CD4-positive, alpha-beta memory T cell (primary cell): ENCODE data around the gene FAM168A. TPM values are rescaled to one million over a fixed set of nuclear protein-coding genes. Genes with fewer than 3 reads are reported as not detected.
A peak's percentile ranks its signal among the peaks of the same experiment; 100 is the strongest.

Experiments used
- CTCF ChIA-PET: fragments of 350-600 bp; sonication (Branson Sonifier 250); formaldehyde crosslinking; loops from one replicate; lab custom pipeline; 2021; ENCODE audit warnings: inconsistent platforms; ENCODE audit not compliant: partially characterized antibody; lab: Charles Lee
- POLR2A ChIA-PET: fragments of 350-600 bp; sonication (Branson Sonifier 250); formaldehyde crosslinking; loops from one replicate; lab custom pipeline; 2021; ENCODE audit not compliant: partially characterized antibody; lab: Charles Lee
- DNase-seq, 5 donors: peaks; one replicate each; pipeline versions ENCODE4 v3.0.0 to v3.0.0-alpha.2; 2020 to 2022; ENCODE audit warnings: mixed read lengths in 1 of 5
- H3K27ac ChIP-seq: one replicate; pipeline ENCODE4 v1.7.0; 2013; ENCODE audit warnings: low read depth, low read length
- H3K27me3 ChIP-seq: 2 replicates; pipeline ENCODE4 v1.7.0; 2013; ENCODE audit warnings: mild to moderate bottlenecking, low read length, moderate library complexity; ENCODE audit not compliant: insufficient read depth
- H3K36me3 ChIP-seq: 2 replicates; pipeline ENCODE4 v1.7.0; 2013; ENCODE audit warnings: mild to moderate bottlenecking, low read length, moderate library complexity; ENCODE audit not compliant: insufficient read depth
- H3K4me1 ChIP-seq: 2 replicates; pipeline ENCODE4 v1.7.0; 2013; ENCODE audit warnings: mild to moderate bottlenecking, low read length, moderate library complexity; ENCODE audit not compliant: insufficient read depth
- H3K4me3 ChIP-seq, 2 donors: one replicate each; pipeline ENCODE4 v1.7.0; 2013; ENCODE audit warnings: low read length in 2 of 2, mild to moderate bottlenecking in 1 of 2
- H3K9me3 ChIP-seq, 2 donors: one replicate each; pipeline ENCODE4 v1.7.0; 2013; ENCODE audit warnings: low read length in 2 of 2, control low read depth in 1 of 2; ENCODE audit not compliant: control insufficient read depth in 1 of 2
- H3K27ac Mint-ChIP-seq, 7 donors: one replicate each; pipeline ENCODE4 v1.8.0; 2020 to 2021; ENCODE audit warnings: mixed read lengths in 7 of 7, mild to moderate bottlenecking in 6 of 7, inconsistent platforms in 3 of 7, moderate library complexity in 3 of 7
- H3K27me3 Mint-ChIP-seq, 2 donors: one replicate each; pipeline ENCODE4 v1.8.0; 2020 to 2021; ENCODE audit warnings: mixed read lengths in 2 of 2
- H3K36me3 Mint-ChIP-seq, 2 donors: one replicate each; pipeline ENCODE4 v1.8.0; 2020 to 2021; ENCODE audit warnings: mixed read lengths in 2 of 2, inconsistent platforms in 1 of 2, mild to moderate bottlenecking in 1 of 2
- H3K4me1 Mint-ChIP-seq, 4 donors: one replicate each; pipeline ENCODE4 v1.8.0; 2020 to 2021; ENCODE audit warnings: mixed read lengths in 4 of 4, mild to moderate bottlenecking in 1 of 4
- H3K4me3 Mint-ChIP-seq, 8 donors: one replicate each; pipeline ENCODE4 v1.8.0; 2020 to 2021; ENCODE audit warnings: mixed read lengths in 8 of 8, mild to moderate bottlenecking in 7 of 8, moderate library complexity in 6 of 8, inconsistent platforms in 3 of 8
- H3K9me3 Mint-ChIP-seq, 8 donors: one replicate each; pipeline ENCODE4 v1.8.0; 2020 to 2021; ENCODE audit warnings: mixed read lengths in 8 of 8, mild to moderate bottlenecking in 5 of 8, inconsistent platforms in 3 of 8, moderate library complexity in 1 of 8
- intact Hi-C: fragments of 100-400 bp; cut with micrococcal nuclease; formaldehyde crosslinking; loops from one replicate; pipeline ENCODE4 v1.15.1; 2023
- polyA plus RNA-seq, 2 donors: library from polyadenylated mRNA; unstranded; fragments of 300-500 nt; fragmentation: Illumina TruSeq; gene quantifications; one replicate each; pipeline ENCODE4 v1.2.3, GENCODE V29; 2021
- total RNA-seq, 2 experiments: library from RNA; stranded (reverse); gene quantifications; one replicate each; pipeline ENCODE4 v1.2.3, GENCODE V29; 2021

The FAM168A gene
- total and polyA plus RNA-seq, 4 experiments from 2014 or later: 0.61 to 22.7 (median 12.7) TPM

DNA sequence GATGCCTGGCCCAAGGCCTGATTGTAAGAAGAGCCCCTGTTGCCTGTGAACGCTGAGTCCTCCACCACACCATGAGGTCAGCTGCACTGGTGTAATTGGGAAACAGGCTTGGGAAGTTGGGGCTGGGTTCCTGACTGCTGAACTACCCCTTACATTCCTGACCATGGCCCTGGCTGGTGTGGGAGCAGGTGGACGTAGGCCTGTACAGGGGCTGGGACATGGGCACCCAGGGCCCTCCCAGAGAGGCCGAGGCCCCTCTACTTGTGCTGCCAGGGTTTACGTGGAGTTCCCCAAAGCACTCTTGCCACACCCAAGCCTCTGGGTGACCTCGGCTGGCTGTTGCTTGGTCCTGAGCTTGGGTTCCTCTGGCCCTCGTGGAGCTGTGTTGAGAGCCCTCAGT, 216.3 kb downstream of the FAM168A start:
- no peaks in the 10 kb centered on the region for H3K27me3 Mint-ChIP-seq
- intact Hi-C loops: no loop called here
- Histone ChIP-seq H3K9me3 (no peaks in the 10 kb centered on the region), H3K4me1 (peaks cover 92% of the 10 kb centered on the region), H3K4me3 (no peak overlapping the region), H3K27me3 (no peaks in the 10 kb centered on the region), H3K36me3 (no peaks in the 10 kb centered on the region), H3K27ac (no peak overlapping the region)
- H3K27ac Mint-ChIP-seq: peak overlapping the region in 2 of 7 donors; percentile 17 to 65
- CTCF ChIA-PET: no interaction called here
- POLR2A ChIA-PET: no interaction called here
- H3K4me1 Mint-ChIP-seq: peaks cover 45 to 95% (median 68%) of the 10 kb centered on the region in 4 donors
- no peak overlapping the region for H3K4me3 Mint-ChIP-seq
- H3K36me3 Mint-ChIP-seq: peaks cover 0 to 7% of the 10 kb centered on the region in 2 donors
- DNase-seq: peak in 1 of 5 donors; percentile 7
- no peaks in the 10 kb centered on the region for H3K9me3 Mint-ChIP-seq

DNA sequence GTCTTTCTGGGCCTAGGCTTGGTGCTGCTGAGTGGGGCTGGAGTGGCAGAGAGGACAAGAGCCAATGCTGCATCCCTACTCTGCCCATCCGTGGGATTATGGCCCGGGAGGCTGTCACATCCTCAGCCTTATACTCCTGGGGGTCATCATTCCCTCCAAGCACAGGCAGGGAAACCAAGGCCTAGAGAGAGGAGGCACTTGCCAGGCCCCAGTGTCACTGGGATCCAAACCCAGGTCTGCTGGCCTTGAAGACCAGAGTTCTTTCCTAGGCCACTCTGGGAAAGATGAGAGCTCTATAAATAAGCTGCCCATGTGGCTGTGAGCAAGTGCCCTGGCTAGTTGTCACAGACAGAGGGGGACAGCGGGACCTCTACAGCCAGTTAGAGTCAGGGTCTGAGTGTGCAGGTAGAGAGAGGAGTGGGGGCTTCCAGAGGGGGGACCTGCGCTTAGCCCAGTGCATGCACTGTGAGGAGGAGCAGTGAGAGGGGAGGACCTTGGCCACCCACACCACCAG, 217.0 kb downstream of the FAM168A start:
- intact Hi-C loops: no loop called here
- Histone ChIP-seq H3K4me3 (no peak overlapping the region), H3K27me3 (no peaks in the 10 kb centered on the region), H3K9me3 (no peaks in the 10 kb centered on the region), H3K4me1 (peaks cover 86% of the 10 kb centered on the region), H3K27ac (no peak overlapping the region), H3K36me3 (no peaks in the 10 kb centered on the region)
- ChIA-PET CTCF (no interaction called here), POLR2A (no interaction called here)
- DNase-seq: no peak
- Mint-ChIP-seq H3K4me3 (no peak overlapping the region), H3K9me3 (no peaks in the 10 kb centered on the region), H3K27ac (peak overlapping the region in 6 of 7 donors; percentile 47 to 75 (median 70)), H3K27me3 (no peaks in the 10 kb centered on the region), H3K4me1 (peaks cover 42 to 89% (median 63%) of the 10 kb centered on the region in 4 donors), H3K36me3 (peaks cover 0 to 7% of the 10 kb centered on the region in 2 donors)

DNA sequence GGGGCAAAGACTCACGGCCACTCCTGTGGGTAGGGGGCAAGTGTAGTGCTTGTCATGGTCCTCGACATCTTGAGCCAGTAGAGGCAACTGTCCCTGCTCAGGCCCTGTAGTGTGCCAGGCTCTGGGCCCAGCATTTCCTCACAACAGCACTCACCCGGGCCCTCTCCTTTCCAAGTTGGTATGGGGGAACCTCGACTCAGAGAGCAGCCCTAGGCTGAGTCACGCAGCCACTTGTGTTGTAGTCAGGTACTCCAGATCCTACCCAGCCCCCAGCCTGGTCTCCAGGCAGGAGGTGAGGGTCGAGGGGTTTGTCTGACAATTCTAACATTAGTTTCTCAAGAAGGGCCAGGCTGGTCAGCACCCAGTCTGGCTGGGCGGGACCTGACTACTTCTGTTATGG, 217.6 kb downstream of the FAM168A start:
- peaks cover 42 to 89% (median 63%) of the 10 kb centered on the region in 4 donors for H3K4me1 Mint-ChIP-seq
- H3K4me1 ChIP-seq: peaks cover 86% of the 10 kb centered on the region
- H3K27ac Mint-ChIP-seq: peak overlapping the region in 2 of 7 donors; percentile 74 to 75

DNA sequence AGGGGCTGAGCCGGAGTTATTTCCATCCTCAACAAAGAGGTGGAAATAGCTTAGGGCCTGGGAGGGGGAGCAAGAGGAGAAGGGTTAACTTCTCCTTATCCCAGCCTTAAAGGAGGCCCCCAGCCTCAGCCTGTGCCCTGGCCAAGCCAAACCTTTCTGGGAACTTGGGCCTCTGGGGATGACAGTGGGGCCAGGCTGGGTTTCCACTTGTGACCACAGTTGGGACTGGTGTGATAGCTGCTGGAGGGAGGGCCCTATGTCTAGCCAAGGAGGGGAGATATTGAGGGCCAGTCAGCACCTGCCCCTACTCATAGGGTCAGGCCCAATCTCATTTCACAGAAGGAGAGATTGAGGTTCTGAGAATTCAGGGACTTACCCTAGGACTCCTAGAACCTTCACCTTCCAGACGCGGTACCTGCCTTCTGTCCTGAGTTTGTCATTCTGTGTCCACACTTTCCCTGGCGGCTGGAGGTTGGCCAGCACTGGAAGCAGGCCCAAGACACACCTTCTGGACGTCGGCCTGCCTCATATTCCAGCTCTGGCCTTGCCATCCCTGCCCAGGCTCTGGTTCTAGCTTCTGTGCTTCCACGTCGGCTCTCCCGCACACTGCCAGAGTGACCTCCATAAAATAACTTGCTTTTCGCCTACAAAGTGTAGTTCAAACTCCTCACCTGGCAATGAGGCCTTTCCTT, 218.6 kb downstream of the FAM168A start:
- H3K27ac ChIP-seq: no peak overlapping the region

More for the DNA sequence above, 217.6 kb downstream of the FAM168A start:
- Histone ChIP-seq H3K27ac (no peak overlapping the region), H3K36me3 (no peaks in the 10 kb centered on the region), H3K4me3 (no peak overlapping the region), H3K27me3 (no peaks in the 10 kb centered on the region), H3K9me3 (no peaks in the 10 kb centered on the region)
- H3K27me3 Mint-ChIP-seq: no peaks in the 10 kb centered on the region
- DNase-seq: peak in 1 of 5 donors; percentile 22
- POLR2A ChIA-PET: no interaction called here
- CTCF ChIA-PET: interaction anchor here (0.6 to 2.3 kb wide), 2 partner anchors 29 to 264 kb away, joined by 4 to 13 read pairs; no protein-coding TSS in a partner anchor
- peaks cover 0 to 7% of the 10 kb centered on the region in 2 donors for H3K36me3 Mint-ChIP-seq
- peak overlapping the region in 1 of 8 donors; percentile 20 for H3K4me3 Mint-ChIP-seq
- intact Hi-C loops: no loop called here
- no peaks in the 10 kb centered on the region for H3K9me3 Mint-ChIP-seq

DNA sequence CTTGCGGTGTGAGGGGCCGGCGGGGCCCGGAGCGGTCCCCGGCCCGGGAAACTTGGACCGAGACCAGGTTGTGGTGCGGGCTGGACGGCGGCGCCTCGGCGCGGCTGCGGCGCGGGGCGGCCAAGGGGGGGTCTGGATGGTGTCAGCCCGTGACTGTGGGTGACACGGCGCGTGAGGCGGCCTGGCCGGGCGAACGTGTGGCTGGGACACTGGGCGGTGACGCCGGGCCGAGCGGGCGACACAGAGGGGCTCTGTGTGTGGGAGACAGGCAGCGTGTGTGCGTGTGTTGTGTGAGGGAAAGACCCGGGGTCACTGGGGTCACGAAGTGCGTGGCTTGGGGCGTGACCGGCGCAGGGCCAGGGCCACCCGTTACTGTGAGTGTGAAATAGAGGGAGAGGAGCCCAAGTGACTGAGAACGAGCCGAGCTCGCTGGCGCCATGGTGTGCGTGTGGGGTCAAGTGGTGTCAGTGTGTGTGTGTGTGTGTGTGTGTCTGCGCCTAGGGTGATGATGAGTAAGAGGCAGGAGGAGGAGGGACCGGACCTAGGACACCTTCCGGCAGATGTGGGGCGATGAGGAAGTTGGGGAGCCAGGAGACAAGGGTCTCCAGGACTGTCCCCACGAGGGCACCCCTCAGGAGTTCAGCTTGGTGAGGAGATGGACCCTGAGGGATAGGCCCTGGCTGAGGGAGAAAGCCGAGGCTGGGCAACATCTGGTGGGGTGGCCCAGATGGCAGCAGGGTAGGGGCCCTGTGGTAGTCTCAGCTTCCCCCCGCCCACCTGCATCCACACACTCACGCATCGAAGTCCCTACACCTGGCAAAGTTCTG, 220.9 kb downstream of the FAM168A start:
- peak overlapping the region; percentile 89 to 100 (median 99) for H3K27ac Mint-ChIP-seq
- Histone ChIP-seq H3K36me3 (no peaks in the 10 kb centered on the region), H3K4me1 (peaks cover 56% of the 10 kb centered on the region), H3K9me3 (no peaks in the 10 kb centered on the region), H3K4me3 (peak overlapping the region; percentile 49 to 86), H3K27ac (peak overlapping the region; percentile 89), H3K27me3 (no peaks in the 10 kb centered on the region)
- intact Hi-C loops: loop anchor here (1.0 to 2.0 kb wide), 5 partner anchors 11 to 221 kb away; partner anchors contain the start of gene FAM168A
- ChIA-PET POLR2A (interaction anchor here (0.6 to 3.9 kb wide), 5 partner anchors 9 to 26 kb away, joined by 3 to 31 read pairs (median 3); no protein-coding TSS in a partner anchor), CTCF (interaction anchor here (1.0 to 1.6 kb wide), 4 partner anchors 8 to 25 kb away, joined by 3 to 16 read pairs (median 3); no protein-coding TSS in a partner anchor)
- peak overlapping the region; percentile 87 to 98 (median 96) for H3K4me3 Mint-ChIP-seq
- peaks cover 20 to 57% (median 38%) of the 10 kb centered on the region in 4 donors for H3K4me1 Mint-ChIP-seq
- H3K27me3 Mint-ChIP-seq: no peaks in the 10 kb centered on the region
- peak; percentile 68 to 84 (median 73) for DNase-seq
- peaks cover 0 to 7% of the 10 kb centered on the region in 2 donors for H3K36me3 Mint-ChIP-seq
- no peaks in the 10 kb centered on the region for H3K9me3 Mint-ChIP-seq

More for the DNA sequence above, 218.6 kb downstream of the FAM168A start:
- Histone ChIP-seq H3K4me3 (no peak overlapping the region), H3K9me3 (no peaks in the 10 kb centered on the region), H3K27me3 (no peaks in the 10 kb centered on the region), H3K4me1 (peaks cover 79% of the 10 kb centered on the region), H3K36me3 (no peaks in the 10 kb centered on the region)
- H3K27me3 Mint-ChIP-seq: no peaks in the 10 kb centered on the region
- intact Hi-C loops: no loop called here
- H3K4me1 Mint-ChIP-seq: peaks cover 34 to 80% (median 55%) of the 10 kb centered on the region in 4 donors
- H3K9me3 Mint-ChIP-seq: no peaks in the 10 kb centered on the region
- peaks cover 0 to 7% of the 10 kb centered on the region in 2 donors for H3K36me3 Mint-ChIP-seq
- peak overlapping the region in 5 of 8 donors; percentile 20 to 97 (median 51) for H3K4me3 Mint-ChIP-seq
- POLR2A ChIA-PET: interaction anchor here (0.7 kb wide), 1 partner anchor 13 kb away, joined by 3 read pairs; no protein-coding TSS in a partner anchor
- CTCF ChIA-PET: interaction anchor here (1.0 to 2.3 kb wide), 3 partner anchors 13 to 28 kb away, joined by 4 to 13 read pairs (median 5); no protein-coding TSS in a partner anchor
- H3K27ac Mint-ChIP-seq: peak overlapping the region in 6 of 7 donors; percentile 83 to 100 (median 90)
- DNase-seq: peak in 1 of 5 donors; percentile 24

DNA sequence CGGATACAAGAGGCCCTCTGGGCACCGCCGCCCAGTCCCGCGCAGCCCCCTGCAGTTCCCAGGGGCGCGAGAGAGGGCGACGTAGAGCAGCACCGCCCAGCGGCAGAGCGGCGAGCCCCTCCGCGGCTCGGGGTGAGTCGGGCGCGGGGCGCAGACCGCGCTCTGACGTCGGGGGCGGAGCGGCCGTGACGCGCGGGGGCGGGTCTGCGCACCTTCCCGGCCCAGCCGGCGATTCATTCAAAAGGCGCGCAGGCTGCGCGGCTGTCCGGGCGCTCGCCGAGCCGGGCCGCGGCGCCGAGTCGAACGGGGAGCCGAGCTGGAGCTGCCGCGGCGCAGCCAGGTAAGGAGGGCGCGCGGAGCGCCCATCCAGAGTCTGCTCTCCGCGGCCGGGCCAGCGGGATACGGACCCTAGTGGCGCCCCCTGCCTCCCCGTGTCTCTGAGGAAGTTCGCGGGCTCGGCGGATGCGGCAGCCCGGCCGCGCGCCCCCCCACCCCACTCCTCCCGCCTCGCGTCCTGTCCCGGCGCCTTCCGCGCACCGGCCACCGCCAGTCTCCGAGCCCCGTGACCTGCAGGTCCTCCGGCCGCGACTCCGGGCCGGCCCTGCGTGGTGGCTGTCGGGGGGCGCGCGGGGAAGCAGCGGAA, 221.6 kb downstream of the FAM168A start, which contains the start of gene RELT:
Gene RELT, plus strand, starts transcription at position 240 of the 643 bp plus-strand sequence. CDS start 12,738 bp downstream, outside the sequence.
- Mint-ChIP-seq H3K36me3 (peaks cover 0 to 7% of the 10 kb centered on the region in 2 donors), H3K9me3 (no peaks in the 10 kb centered on the region), H3K27me3 (no peaks in the 10 kb centered on the region), H3K27ac (peak within 1 kb of the TSS; percentile 89 to 100 (median 99)), H3K4me3 (peak within 1 kb of the TSS; percentile 87 to 98 (median 96)), H3K4me1 (peaks cover 20 to 53% (median 37%) of the 10 kb centered on the region in 4 donors)
- Histone ChIP-seq H3K36me3 (no peaks in the 10 kb centered on the region), H3K4me1 (peaks cover 51% of the 10 kb centered on the region), H3K4me3 (peak within 1 kb of the TSS; percentile 49 to 86), H3K27me3 (no peaks in the 10 kb centered on the region), H3K9me3 (no peaks in the 10 kb centered on the region), H3K27ac (peak within 1 kb of the TSS; percentile 89)
- peak; percentile 87 to 97 (median 94) for DNase-seq
- ChIA-PET POLR2A (interaction anchor here (0.7 to 3.9 kb wide), 4 partner anchors 11 to 25 kb away, joined by 3 to 31 read pairs (median 6); no protein-coding TSS in a partner anchor), CTCF (interaction anchor here (1.0 to 1.6 kb wide), 3 partner anchors 9 to 25 kb away, joined by 3 to 16 read pairs (median 3); no protein-coding TSS in a partner anchor)
- intact Hi-C loops: loop anchor here (1.0 to 2.0 kb wide), 5 partner anchors 10 to 222 kb away; partner anchors contain the start of gene FAM168A
